Retina (tissue), 1 donor: Measurements from ENCODE around the gene ATAD5.
"Not testable (repeated sequence)": the region's sequence is repeated elsewhere in the genome, so short reads cannot be mapped to it uniquely, and the experiment has no call there.

ENCODE experiments used
- DNase-seq: peaks from one replicate; pipeline ENCODE4 v3.0.0-alpha.2; 2016

The ATAD5 gene

GRCh38 chr17:30915833-30916611 is 84.3 kb downstream of the ATAD5 start:
- no peak for DNase-seq

GRCh38 chr17:30917050-30917449 is 85.3 kb downstream of the ATAD5 start:
- DNase-seq, result no peak

DNA sequence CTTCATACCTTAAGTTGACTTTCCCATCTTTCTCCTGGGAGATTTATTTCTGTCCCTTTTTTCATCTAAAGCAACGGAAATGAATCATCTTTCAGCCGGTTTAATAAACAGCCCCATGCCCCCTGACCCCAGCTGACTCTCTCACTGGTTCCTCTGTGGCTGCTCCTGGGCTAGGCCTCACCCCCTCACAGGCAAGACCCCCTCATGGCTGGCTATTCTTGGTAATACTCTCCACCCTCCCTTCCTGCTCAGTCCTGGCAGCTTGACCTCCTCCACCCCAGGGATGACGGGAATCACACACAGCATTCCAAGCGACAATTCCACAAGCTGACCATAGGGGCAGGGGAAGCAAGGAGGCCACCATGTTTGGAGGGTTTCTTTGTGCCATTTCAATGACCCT is 88.5 kb downstream of the ATAD5 start:
- DNase-seq, result no peak

GRCh38 chr17:30920683-30921543 is 89.1 kb downstream of the ATAD5 start:
- no peak for DNase-seq

- DNase-seq, result peak; percentile 24
Measured at GRCh38 chr17:30921544-30922196, 89.9 kb downstream of the ATAD5 start, which contains the start of gene ADAP2. Gene ADAP2, plus strand, starts transcription at chr17:30921945. Its CDS starts 70 bp downstream, at chr17:30922015.

DNA sequence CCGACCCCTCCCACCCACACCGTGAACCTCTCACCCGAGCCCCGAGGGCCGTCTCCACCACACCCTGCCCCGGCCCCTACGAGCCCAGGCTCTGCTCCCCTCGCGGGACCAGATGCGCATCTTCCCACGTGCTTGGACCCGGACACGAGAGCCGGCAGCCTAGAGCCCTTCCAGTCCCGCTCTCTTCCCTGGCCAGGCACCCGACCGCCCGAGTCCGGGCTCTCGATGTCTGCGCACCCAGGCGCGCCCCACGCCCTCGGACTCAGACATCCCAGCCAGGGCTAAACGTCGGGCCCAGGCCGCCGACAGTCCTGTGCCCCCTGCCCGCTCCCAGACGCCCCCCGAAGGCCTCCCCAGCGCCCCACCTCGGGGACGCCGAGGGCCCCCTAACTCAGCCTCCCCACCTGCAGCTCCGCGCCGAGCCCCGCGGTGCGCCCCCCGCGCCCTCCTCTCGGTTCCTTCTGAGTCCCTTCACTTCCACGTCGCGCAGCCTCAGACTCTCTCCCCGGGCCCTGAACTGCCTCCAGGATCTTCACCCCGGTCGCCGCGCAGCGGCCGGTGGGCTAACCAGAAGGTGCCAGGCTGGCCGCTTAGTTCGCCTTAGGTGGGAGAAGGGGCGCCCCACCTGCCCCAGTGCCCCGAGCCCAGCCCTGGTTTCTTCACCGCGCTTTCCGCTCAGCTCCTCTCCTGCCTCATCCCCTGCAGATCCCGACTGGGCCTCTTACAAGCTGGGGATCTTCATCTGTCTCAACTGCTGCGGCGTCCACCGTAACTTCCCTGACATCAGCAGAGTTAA is 90.7 kb downstream of the ATAD5 start:
- peak; percentile 34 for DNase-seq

DNA sequence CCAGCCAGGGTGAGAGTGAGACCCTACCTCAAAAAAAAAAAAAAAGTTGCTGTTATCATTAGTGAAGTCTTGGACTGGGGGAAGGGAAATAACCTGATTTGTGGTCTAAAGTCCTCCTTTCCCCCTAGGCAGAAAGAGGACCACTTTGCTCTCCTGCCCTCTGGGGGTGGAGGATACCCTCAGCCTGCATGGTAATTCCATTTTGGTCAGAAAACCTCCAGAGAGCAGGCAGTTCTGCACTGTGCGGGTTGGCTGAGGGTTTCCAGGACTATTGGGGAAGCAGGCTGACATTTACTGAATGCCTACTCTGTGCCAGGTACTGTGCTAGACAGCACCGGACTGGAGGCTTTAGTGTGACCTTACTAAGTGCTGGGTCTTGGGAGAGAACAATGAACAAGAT is 92.6 kb downstream of the ATAD5 start:
- DNase-seq, result no peak

GRCh38 chr17:30926516-30926915 is 94.8 kb downstream of the ATAD5 start:
- DNase-seq, result no peak

GRCh38 chr17:30927756-30928155 is 96.0 kb downstream of the ATAD5 start:
- no peak for DNase-seq

DNA sequence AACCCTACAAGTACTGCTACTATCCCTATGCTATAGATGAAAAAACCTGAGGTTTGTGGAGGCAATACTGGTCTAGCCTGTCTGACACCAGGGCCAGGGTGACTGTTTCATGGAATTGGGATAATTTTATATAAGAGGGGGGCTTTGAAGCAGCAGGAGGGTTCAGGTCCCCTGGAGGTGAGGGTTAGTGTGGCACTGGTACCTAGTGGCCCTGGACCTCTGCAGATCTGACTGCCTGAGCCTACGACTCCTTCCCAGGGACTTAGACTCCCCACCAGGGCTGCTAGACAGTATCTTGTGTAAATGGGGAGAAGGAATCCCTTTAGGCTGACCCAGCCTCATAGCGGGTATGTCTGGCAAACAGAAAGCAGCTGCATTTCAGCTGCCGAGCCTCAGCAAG is 96.8 kb downstream of the ATAD5 start:
- DNase-seq, result no peak

DNA sequence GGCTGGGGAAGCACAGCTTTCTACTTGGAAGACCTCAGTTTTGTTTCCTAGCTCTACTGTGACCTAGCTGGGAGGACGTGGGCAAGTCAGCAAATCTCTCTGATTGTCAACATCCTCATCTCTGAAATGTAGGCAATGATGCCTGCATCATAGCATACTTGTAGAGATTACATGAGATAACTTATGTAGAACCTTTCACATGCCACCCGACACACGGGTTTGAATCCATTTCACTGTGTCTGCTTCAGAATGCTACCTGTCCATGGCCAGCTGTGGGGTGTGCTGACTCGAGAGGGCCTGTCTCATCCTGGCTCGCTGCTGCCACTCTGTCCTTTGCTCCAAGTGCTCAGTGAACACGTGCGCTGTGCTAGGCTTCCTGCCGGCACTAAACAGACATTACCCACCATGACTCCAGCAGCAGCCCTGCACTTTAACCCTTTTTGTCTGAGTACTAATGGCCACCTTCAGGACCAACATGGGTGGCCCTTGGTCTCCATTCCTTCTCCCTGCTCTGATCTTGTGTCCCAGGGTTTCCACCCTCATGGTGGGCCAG is 97.4 kb downstream of the ATAD5 start:
- DNase-seq, result no peak

DNA sequence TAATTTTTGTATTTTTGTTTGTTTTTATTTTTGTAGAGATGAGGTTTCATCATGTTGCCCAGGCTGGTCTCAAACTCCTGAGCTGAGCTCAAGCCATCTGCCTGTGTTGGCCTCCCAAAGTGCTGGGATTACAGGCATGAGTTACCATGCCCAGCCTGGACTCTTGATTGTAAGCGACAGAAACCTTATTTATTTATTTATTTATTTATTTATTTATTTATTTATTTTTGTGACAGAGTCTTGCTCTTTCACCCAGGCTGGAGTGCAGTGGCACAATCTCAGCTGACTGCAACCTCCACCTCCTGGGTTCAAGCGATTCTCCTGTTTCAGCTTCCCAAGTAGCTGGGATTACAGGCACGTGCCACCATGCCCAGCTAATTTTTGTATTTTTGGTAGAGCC is 98.1 kb downstream of the ATAD5 start:
- DNase-seq, result not testable (repeated sequence)

DNA sequence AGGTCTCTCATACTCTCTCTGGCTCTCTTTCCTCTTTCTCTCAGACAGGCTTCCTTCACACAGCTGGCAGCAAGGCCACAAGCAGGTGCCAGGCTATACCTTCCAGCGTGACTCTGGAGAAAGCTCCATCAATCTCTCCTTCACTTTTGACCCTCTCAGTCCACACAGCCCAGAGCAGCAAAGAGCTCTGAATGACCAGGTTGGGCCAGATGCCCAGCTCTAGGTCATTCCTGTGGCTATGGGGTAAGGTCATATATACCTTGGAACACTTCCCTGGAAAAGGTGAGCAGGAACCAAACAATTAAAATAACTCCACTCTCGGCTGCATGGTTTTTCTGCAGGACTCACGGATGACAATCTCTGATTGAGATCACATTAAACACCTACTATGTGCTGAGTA is 98.7 kb downstream of the ATAD5 start:
- no peak for DNase-seq

DNA sequence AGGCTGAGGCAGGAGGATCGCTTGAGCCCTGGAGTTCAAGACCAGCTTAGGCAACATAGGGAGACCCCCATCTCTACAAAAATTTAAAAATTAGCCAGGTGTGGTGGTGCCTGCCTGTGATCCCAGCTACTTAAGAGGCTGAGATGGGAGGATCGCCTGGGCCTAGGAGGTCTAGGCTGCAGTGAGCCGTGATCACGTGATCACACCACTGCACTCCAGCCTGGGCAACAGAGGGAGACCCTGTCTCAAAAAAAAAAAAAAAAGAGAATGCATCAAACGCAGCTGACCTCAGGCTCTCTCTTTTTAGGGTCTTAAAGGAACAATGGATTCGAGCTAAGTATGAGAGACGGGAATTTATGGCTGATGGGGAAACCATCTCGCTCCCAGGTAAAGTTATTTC is 99.8 kb downstream of the ATAD5 start:
- not testable (repeated sequence) for DNase-seq

DNA sequence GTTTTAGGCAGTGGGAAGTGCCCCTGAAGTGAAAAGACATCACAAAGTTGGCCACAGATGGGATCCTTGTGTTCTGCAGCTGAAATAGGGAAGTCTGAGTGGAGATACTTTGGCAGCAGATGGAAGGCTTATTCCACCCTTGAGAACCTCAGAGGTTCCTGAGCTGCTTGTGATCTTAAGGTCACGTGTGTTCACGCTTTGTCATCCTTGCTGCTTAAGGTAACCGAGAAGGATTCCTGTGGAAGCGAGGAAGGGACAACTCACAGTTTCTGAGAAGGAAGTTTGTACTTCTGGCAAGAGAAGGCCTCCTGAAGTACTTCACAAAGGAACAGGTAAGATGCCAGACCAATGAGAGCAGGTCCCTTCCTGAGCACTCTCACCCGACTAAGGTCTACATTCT is 102.2 kb downstream of the ATAD5 start:
- no peak for DNase-seq

DNA sequence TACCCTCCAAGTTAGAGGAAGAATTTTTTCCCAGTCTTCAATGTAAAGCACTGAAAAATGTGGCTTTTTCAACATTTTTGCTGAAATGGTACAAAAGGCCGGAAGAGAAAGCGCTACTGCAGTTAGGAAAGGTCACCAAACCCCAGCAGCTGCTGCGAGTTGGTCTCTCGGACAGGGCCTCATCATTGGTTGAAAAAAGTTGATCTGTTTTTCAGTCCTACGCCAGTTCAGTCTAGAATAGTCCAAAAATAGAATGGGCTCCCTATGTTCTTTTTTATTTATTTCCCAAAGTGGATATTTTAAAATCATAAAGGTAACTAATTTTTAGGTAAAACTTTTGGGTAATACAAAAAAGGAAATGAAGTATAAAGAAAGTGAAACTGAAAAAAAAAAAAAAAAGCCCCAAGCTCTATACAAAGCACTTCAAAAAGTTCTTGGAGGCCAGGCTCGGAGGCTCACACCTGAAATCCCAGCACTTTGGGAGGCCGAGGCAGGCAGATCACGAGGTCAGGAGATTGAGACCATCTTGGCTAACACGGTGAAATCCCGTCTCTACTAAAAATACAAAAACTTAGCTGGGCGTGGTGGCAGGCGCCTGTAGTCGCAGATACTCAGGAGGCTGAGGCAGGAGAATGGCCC is 107.4 kb downstream of the ATAD5 start:
- DNase-seq, result no peak

GRCh38 chr17:30942308-30943079 is 110.7 kb downstream of the ATAD5 start:
- no peak for DNase-seq
